Keratinocyte (primary cell): ENCODE measurements around the gene CCT7.

Experiments
- EZH2 ChIP-seq: IDR thresholded peaks from one replicate; pipeline ENCODE4 v1.6.1; 2012; ENCODE audit warnings: inconsistent platforms, mild to moderate bottlenecking, low read length, moderate library complexity
- TF ChIP-seq, protein P1 (sequence below), 3 experiments: IDR thresholded peaks in 1 of 3; conservative IDR thresholded peaks in 1 of 3; optimal IDR thresholded peaks in 1 of 3; 2 replicates in 2 of 3; 3 replicates in 1 of 3; pipeline versions ENCODE3 to v1.5.1; 2011; ENCODE audit warnings: low read length in 3 of 3, mild to moderate bottlenecking in 3 of 3, moderate library complexity in 2 of 3, control low read depth in 1 of 3, inconsistent platforms in 1 of 3; ENCODE audit not compliant: insufficient read depth in 2 of 3; ENCODE audit errors: extremely low read depth in 1 of 3

DNA sequence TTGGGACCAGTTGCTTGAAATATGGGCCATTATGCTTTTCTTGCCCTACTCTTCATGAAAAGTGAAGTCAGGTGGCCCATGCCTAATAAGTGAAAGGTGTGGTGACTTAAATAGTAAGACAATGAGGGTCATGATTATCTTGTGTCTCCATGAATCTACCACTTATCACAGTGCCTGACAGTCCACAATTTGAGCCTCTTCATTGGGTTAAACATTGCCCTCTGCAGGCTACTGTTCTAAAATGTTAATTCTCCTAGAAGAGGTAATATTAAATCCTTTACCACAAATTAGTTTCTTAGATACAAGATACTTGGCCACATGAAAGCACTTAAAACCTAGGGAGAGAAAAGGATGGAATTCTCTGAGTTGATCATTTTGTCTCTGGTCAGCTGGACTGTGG is 55.2 kb downstream of the CCT7 start:
- TF ChIP-seq, protein P1, sequence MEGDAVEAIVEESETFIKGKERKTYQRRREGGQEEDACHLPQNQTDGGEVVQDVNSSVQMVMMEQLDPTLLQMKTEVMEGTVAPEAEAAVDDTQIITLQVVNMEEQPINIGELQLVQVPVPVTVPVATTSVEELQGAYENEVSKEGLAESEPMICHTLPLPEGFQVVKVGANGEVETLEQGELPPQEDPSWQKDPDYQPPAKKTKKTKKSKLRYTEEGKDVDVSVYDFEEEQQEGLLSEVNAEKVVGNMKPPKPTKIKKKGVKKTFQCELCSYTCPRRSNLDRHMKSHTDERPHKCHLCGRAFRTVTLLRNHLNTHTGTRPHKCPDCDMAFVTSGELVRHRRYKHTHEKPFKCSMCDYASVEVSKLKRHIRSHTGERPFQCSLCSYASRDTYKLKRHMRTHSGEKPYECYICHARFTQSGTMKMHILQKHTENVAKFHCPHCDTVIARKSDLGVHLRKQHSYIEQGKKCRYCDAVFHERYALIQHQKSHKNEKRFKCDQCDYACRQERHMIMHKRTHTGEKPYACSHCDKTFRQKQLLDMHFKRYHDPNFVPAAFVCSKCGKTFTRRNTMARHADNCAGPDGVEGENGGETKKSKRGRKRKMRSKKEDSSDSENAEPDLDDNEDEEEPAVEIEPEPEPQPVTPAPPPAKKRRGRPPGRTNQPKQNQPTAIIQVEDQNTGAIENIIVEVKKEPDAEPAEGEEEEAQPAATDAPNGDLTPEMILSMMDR (optimal IDR thresholded peaks at IDR 0.05 in 1 of 3, IDR thresholded peaks at IDR 0.05 in 1 of 3, conservative IDR thresholded peaks at IDR 0.05 in 1 of 3; ENCODE audit: extremely low read depth in 1 of 3, insufficient read depth in 2 of 3, low read length in 3 of 3) = no peak
- no peak for TF ChIP-seq EZH2
